Sigmoid colon (tissue), 4 donors: ENCODE results near the gene EEPD1.

Source experiments
- CTCF ChIP-seq, 4 experiments: fragments of 450-650 bp in 3 of 4; fragments of 200-600 bp in 1 of 4; IDR thresholded peaks; one replicate each; pipeline ENCODE4 v1.5.1; 2016 to 2019; ENCODE audit warnings: antibody characterized with exemption in 4 of 4, mild to moderate bottlenecking in 3 of 4, moderate library complexity in 2 of 4
- EP300 ChIP-seq, 4 donors: sonication (generic); formaldehyde crosslinking; IDR thresholded peaks; one replicate each; pipeline ENCODE4 v1.6.1; 2017; ENCODE audit warnings: antibody characterized with exemption in 4 of 4
- POLR2A ChIP-seq, 2 donors: fragments of 450-650 bp; IDR thresholded peaks; one replicate each; pipeline ENCODE4 v1.6.1; 2016; ENCODE audit warnings: antibody characterized with exemption in 2 of 2, mild to moderate bottlenecking in 2 of 2, moderate library complexity in 2 of 2
- POLR2AphosphoS5 ChIP-seq, 4 donors: sonication (generic); formaldehyde crosslinking; IDR thresholded peaks; one replicate each; pipeline ENCODE4 v1.6.1; 2017; ENCODE audit warnings: antibody characterized with exemption in 4 of 4

- TF ChIP-seq CTCF (IDR thresholded peaks at IDR 0.05) (no peak), POLR2AphosphoS5 (IDR thresholded peaks at IDR 0.05) (no peak), POLR2A (IDR thresholded peaks at IDR 0.05) (no peak), EP300 (IDR thresholded peaks at IDR 0.05) (no peak)
These were observed 149.1 kb downstream of the EEPD1 start for GRCh38 chr7:36301914-36302771.
